Stimulated activated CD8-positive, alpha-beta memory T cell treated with anti-CD3 and anti-CD28 coated beads, Interleukin-2, amount 100 ng/mL, for 1 hour (primary cell): ENCODE measurements around the gene HLF.
A peak's percentile ranks its signal among the peaks of the same experiment; 100 is the strongest.

Experiments used
- DNase-seq, 2 donors: peaks; one replicate each; pipeline ENCODE4 v3.0.0-alpha.2; 2020; ENCODE audit warnings: low read depth in 2 of 2

Gene HLF

DNA sequence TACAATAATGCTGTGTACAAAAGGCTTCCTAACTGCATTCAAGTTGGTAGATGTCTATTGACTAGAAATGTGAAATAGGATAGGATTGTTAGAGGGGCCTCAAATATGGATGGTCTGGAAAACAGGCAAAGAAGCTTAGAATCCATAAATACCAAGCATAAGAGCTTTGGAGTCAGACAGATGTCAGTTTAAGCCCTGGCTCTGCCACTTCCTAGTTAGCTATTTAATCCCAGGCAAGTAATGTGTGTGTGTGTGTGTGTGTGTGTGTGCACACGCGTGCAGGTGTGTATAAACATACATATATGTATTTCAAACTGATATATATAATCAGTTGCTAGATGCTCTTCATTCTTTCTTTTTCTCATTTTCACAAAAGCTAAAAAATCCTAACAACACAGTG is 90.2 kb downstream of the HLF start:
- DNase-seq = no peak

DNA sequence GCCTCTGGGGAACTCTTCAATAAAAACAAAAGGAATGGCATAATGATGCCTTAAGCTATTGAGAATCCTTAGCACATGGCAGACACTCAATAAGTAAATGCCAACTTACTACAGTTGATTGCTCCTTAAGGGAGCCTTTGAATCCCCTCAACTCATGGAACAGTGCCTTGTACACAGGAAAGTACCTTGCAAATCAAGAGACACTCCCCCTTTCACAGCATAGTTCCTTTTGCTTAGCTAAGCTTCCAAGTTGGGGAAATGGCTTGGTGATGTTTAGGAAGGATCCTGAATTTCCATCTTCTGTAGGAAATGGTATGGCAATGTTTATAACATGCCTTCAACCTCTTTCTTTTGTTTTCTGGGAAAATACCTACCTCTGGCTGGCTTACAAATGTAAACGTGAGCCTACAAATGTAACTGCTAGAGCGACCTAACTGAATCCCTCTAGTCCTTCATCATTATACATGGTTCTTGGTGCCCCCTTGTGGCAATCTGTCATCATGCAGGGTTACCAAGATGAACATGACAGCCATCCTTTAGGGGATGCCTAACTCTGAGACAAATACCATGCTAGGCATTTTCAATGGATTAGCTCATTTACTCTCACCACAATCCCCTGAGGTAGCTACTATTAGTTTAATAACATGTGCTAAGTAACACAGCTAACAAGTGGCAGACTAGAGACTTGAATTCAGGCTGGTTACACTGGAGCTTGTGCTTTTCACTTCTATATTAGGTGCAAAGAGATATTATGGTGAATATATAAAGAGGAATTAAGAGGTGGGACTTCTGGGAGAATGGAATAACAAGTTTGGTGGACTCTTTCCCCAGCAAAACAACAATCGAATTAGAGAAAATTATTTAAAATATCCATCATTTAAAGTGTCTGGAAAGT is 91.9 kb downstream of the HLF start:
- peak; percentile 16 to 50 for DNase-seq

DNA sequence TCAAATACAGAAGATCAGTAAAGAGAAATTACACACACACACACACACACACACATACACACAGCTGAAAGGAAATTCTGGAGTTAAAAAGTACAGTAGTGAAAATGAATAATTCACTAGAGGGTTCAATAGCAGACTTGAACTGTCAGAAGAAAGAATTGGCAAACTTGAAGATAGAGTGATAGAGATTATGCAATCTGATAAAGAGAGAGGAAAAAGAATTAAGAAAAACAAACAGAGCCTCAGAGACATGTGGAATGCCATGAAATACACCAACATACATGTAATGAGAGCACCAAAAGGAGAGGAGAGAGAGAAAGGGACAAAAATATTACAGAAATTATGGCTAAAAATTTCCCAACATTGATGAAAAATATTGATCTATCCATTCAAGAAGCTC is 96.2 kb downstream of the HLF start:
- no peak for DNase-seq

DNA sequence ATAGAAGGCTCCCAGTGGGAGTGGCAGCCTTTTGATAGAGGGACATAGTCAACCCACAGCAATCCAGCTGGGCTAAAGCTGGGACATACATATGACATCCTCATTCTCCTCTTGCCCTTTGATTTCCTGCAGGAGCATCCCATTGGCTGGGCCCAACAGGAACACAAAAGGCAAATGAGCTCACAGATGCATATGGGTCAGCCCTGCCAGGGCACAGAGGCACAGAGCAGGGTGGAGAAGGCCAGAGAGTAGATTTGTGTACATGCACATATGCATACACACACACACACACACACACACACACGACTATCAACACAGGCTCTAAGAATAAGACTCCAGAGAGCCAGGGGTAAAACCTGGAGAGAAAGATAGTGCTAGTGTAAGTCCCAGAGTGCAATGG is 98.3 kb downstream of the HLF start:
- DNase-seq = no peak

DNA sequence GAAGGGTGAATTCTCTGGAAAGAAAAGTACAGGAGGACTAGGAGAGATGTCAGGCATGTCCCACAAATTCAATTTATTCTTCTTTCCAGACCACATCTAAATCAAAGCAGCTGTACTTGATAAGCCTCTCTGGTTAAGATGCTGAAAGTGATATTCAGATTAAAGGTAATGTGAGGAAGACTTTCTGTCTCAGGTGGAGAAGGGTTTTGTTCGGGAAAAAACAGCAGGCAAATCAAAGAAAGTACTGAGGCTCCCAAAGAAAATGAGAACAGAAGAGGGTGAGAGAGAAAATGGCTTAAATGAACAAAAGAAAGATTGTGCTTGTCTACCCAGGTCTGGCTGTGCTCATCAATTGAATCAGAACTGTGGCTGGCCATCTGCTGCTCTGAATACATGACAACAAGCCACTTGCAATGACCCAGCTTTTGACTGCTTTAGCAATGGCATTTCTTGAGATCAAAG is 101.3 kb downstream of the HLF start:
- no peak for DNase-seq

DNA sequence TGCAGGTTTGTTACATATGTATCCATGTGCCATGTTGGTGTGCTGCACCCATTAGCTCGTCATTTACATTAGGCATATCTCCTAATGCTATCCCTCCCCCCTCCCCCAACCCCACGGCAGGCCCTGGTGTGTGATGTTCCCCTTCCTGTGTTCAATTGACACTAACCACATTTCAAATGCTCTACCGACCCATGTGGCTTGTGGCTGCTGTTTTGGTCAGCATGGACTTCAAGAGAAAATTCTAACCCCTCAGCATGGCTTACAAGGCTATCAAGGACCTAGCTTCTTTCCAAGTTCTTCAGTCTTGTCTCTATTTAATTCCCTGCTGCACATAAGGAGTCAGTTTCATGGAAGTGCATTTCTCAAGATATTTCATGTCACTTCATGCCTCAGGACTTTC is 103.9 kb downstream of the HLF start:
- no peak for DNase-seq
